Panc1 (cell line): ENCODE measurements around the gene HPCAL1. TPM values are rescaled to one million over a fixed set of nuclear protein-coding genes. Genes with fewer than 3 reads are reported as not detected.

Source experiments
- ATAC-seq: fragments of 200-7000 bp; cut with Tn5 transposase; 2 replicates; pipeline ENCODE4 v1.9.1; 2020; ENCODE audit warnings: mild to moderate bottlenecking, moderate library complexity
- BruUV-seq: library from RNA; stranded (reverse); fragments of 400-500 nt; replicated peaks from 2 replicates; lab custom pipeline; 2021; lab: Mats Ljungman, UMichigan
- CTCF ChIA-PET: fragments of 300-600 bp; sonication (Branson Sonifier 250); formaldehyde crosslinking; loops from one replicate; lab custom pipeline; 2022; ENCODE audit warnings: antibody characterized with exemption; lab: Charles Lee
- POLR2A ChIA-PET: fragments of 300-600 bp; sonication (Branson Sonifier 250); formaldehyde crosslinking; loops from one replicate; lab custom pipeline; 2022; ENCODE audit warnings: antibody characterized with exemption; lab: Charles Lee
- DNase-seq: peaks from one replicate; pipeline ENCODE4 v3.0.0-alpha.2; 2010; ENCODE audit warnings: low read depth, low spot score
- H3K27ac ChIP-seq: 2 replicates; pipeline ENCODE4 v1.5.1; 2011; ENCODE audit warnings: mild to moderate bottlenecking, low read length, inconsistent platforms
- H3K27me3 ChIP-seq: fragments of 200-500 bp; sonication (Bioruptor generic); 2 replicates; pipeline ENCODE4 v1.6.0; 2014; ENCODE audit warnings: low read length, inconsistent platforms; ENCODE audit not compliant: control insufficient read depth, insufficient read depth
- H3K36me3 ChIP-seq: fragments of 200-500 bp; sonication (Bioruptor generic); 2 replicates; pipeline ENCODE4 v1.5.1; 2014; ENCODE audit warnings: inconsistent platforms, mild to moderate bottlenecking, low read length, moderate library complexity; ENCODE audit not compliant: control insufficient read depth, insufficient read depth
- H3K4me1 ChIP-seq: 2 replicates; pipeline ENCODE4 v1.5.1; 2011; ENCODE audit warnings: inconsistent platforms, mild to moderate bottlenecking, low read length, moderate library complexity; ENCODE audit not compliant: control insufficient read depth, insufficient read depth
- H3K4me3 ChIP-seq, 2 experiments: 2 replicates each; pipeline ENCODE4 v1.5.1; 2011 to 2012; ENCODE audit warnings: low read depth in 2 of 2, low read length in 2 of 2, mild to moderate bottlenecking in 2 of 2, inconsistent platforms in 1 of 2, moderate library complexity in 1 of 2
- H3K9me3 ChIP-seq: fragments of 200-500 bp; sonication (Bioruptor generic); 2 replicates; pipeline ENCODE4 v1.5.1; 2014; ENCODE audit warnings: low read depth, mild to moderate bottlenecking, inconsistent platforms, low read length, moderate library complexity; ENCODE audit not compliant: control insufficient read depth, insufficient read depth
- POLR2AphosphoS5 ChIP-seq: IDR thresholded peaks from 2 replicates; pipeline ENCODE4 v1.6.1; 2012; ENCODE audit warnings: mild to moderate bottlenecking, low read depth, low read length, moderate library complexity
- REST ChIP-seq, 2 experiments: IDR thresholded peaks; 2 replicates each; pipeline ENCODE4 v1.6.1; 2011 to 2012; ENCODE audit warnings: low read depth in 2 of 2, control low read depth in 1 of 2, low read length in 1 of 2, mild to moderate bottlenecking in 1 of 2, moderate library complexity in 1 of 2; ENCODE audit not compliant: insufficient read depth in 1 of 2
- SIN3A ChIP-seq: IDR thresholded peaks from 2 replicates; pipeline ENCODE4 v1.6.1; 2012; ENCODE audit warnings: low read depth, mild to moderate bottlenecking, low read length, moderate library complexity, borderline replicate concordance; ENCODE audit not compliant: insufficient read depth
- TCF7L2 ChIP-seq: IDR thresholded peaks from 2 replicates; pipeline ENCODE4 v1.6.1; 2011; ENCODE audit warnings: mild to moderate bottlenecking, low read depth, low read length, inconsistent platforms
- in situ Hi-C: cut with HindIII; loops from 2 replicates; pipeline ENCODE4 v1.10.0; 2016; ENCODE audit warnings: low sequenced_read_pairs, low pct_unique_long_range_greater_than_20kb
- intact Hi-C: fragments of 100-400 bp; cut with micrococcal nuclease; formaldehyde crosslinking; loops from one replicate; pipeline ENCODE4 v1.10.0; 2022; ENCODE audit not compliant: unreplicated experiment
- total RNA-seq: library from RNA; stranded (reverse); gene quantifications from one replicate; pipeline ENCODE4 v1.2.1, GENCODE V29; 2021; ENCODE audit not compliant: unreplicated experiment
- TF ChIP-seq, protein P1 (sequence below): fragments of 450-650 bp; IDR thresholded peaks from 2 replicates; pipeline ENCODE4 v1.5.1; 2017; ENCODE audit warnings: mild to moderate bottlenecking

Gene HPCAL1
- total RNA-seq, 1 experiment from 2014 or later: 234 TPM

DNA sequence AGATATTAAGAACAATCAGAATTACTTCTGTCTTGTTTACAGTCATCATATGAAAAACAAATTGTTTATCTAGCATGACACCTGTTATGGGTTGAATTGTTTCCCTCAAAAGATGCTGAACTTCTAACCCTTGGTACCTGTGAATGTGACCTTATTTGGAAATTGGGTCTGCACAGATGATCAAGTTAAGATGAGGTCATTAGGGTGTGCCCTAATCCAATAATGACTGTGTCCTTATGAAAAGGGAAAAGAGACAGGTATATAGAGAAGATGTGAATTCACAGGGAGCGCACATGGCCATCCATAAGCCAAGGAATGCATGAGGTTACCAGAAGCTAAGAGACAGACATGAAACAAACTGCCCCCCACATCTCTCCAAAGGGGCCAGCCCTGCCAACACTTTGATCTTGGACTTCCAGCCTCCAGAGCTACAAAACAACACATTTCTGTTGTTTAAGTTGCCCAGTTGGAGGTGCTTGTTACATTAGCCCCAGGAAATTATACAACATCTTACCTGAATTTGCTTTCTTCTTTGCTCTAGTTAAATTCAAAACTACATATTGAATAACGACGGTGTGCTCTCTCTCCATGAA lies 2.3 kb upstream of the HPCAL1 start:
- no peaks in the 10 kb centered on the region; the same call in 1 of the 2 replicates for H3K36me3 ChIP-seq
- H3K27ac ChIP-seq: peak overlapping the region; percentile 79
- no TSS peak for BruUV-seq
- H3K4me3 ChIP-seq: no peak overlapping the region
- H3K9me3 ChIP-seq: no peaks in the 10 kb centered on the region
- TF ChIP-seq REST (IDR thresholded peaks at IDR 0.05; ENCODE audit: insufficient read depth in 1 of 2, low read depth in 2 of 2, low read length in 1 of 2): no peak
- no peak for TF ChIP-seq POLR2AphosphoS5
- peak; percentile 29; the same call in 1 of the 2 replicates for TF ChIP-seq TCF7L2
- TF ChIP-seq SIN3A: no peak
- TF ChIP-seq, protein P1, sequence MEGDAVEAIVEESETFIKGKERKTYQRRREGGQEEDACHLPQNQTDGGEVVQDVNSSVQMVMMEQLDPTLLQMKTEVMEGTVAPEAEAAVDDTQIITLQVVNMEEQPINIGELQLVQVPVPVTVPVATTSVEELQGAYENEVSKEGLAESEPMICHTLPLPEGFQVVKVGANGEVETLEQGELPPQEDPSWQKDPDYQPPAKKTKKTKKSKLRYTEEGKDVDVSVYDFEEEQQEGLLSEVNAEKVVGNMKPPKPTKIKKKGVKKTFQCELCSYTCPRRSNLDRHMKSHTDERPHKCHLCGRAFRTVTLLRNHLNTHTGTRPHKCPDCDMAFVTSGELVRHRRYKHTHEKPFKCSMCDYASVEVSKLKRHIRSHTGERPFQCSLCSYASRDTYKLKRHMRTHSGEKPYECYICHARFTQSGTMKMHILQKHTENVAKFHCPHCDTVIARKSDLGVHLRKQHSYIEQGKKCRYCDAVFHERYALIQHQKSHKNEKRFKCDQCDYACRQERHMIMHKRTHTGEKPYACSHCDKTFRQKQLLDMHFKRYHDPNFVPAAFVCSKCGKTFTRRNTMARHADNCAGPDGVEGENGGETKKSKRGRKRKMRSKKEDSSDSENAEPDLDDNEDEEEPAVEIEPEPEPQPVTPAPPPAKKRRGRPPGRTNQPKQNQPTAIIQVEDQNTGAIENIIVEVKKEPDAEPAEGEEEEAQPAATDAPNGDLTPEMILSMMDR: no peak
- ATAC-seq (no peak), DNase-seq (no peak)
- ChIA-PET POLR2A (no interaction called here), CTCF (no interaction called here)
- in situ Hi-C loops (no loop called here), intact Hi-C loops (loop anchor here (10.0 kb wide), 1 partner anchor 156 kb away; no protein-coding TSS in a partner anchor)
- H3K4me1 ChIP-seq: peaks cover 33% of the 10 kb centered on the region
- no peaks in the 10 kb centered on the region for H3K27me3 ChIP-seq

- Histone ChIP-seq H3K27ac (peak overlapping the region; percentile 89), H3K9me3 (no peaks in the 10 kb centered on the region), H3K27me3 (no peaks in the 10 kb centered on the region), H3K4me1 (peaks cover 42% of the 10 kb centered on the region), H3K36me3 (no peaks in the 10 kb centered on the region; the same call in 1 of the 2 replicates), H3K4me3 (peak overlapping the region in 1 of 2 experiments; percentile 48; a peak in 3 of 4 replicates)
- TF ChIP-seq SIN3A (no peak), TCF7L2 (no peak), REST (IDR thresholded peaks at IDR 0.05; ENCODE audit: insufficient read depth in 1 of 2, low read depth in 2 of 2, low read length in 1 of 2) (no peak), POLR2AphosphoS5 (no peak)
- TF ChIP-seq, protein P1: no peak
- in situ Hi-C loops: no loop called here
- ChIA-PET CTCF (interaction anchor here (0.6 to 2.0 kb wide), 5 partner anchors 9 to 103 kb away, joined by 3 to 8 read pairs (median 3); no protein-coding TSS in a partner anchor), POLR2A (interaction anchor here (0.6 to 0.9 kb wide), 5 partner anchors 12 to 108 kb away, joined by 3 to 7 read pairs (median 4); no protein-coding TSS in a partner anchor)
- ATAC-seq: no peak
- no peak for DNase-seq
- BruUV-seq: no TSS peak
- intact Hi-C loops: loop anchor here (10.0 kb wide), 1 partner anchor 156 kb away; no protein-coding TSS in a partner anchor
These were observed 1.4 kb upstream of the HPCAL1 start for GRCh38 chr2:10300997-10301940.
